Activated CD8-positive, alpha-beta memory T cell treated with anti-CD3 and anti-CD28 coated beads, Interleukin-2, amount 50 U/mL, for 4 hours (primary cell): Measurements from ENCODE around the gene SUV39H1.
"Not testable (repeated sequence)": the region's sequence is repeated elsewhere in the genome, so short reads cannot be mapped to it uniquely, and the experiment has no call there.

Experiments used
- DNase-seq: peaks from one replicate; pipeline ENCODE4 v3.0.0-alpha.2; 2020

Gene SUV39H1

GRCh38 chrX:48689208-48689920 lies 7.2 kb upstream of the SUV39H1 start:
- no peak for DNase-seq

GRCh38 chrX:48691746-48692145 lies 4.8 kb upstream of the SUV39H1 start:
- not testable (repeated sequence) for DNase-seq

- DNase-seq: no peak
Observed at GRCh38 chrX:48694776-48695533, 1.6 kb upstream of the SUV39H1 start.

- DNase-seq: no peak
Observed at GRCh38 chrX:48695534-48695896, 1.0 kb upstream of the SUV39H1 start.

GRCh38 chrX:48695925-48696300 lies 621 bp upstream of the SUV39H1 start:
- DNase-seq: no peak

GRCh38 chrX:48696909-48697727 lies 584 bp downstream of the SUV39H1 start:
- no peak for DNase-seq

- DNase-seq: no peak
Observed at GRCh38 chrX:48698306-48698705, 1.8 kb downstream of the SUV39H1 start.

GRCh38 chrX:48700246-48700645 lies 3.7 kb downstream of the SUV39H1 start:
- DNase-seq: no peak

GRCh38 chrX:48700951-48701653 lies 4.6 kb downstream of the SUV39H1 start:
- DNase-seq: no peak

GRCh38 chrX:48702032-48702431 lies 5.5 kb downstream of the SUV39H1 start:
- no peak for DNase-seq

GRCh38 chrX:48702716-48703115 lies 6.2 kb downstream of the SUV39H1 start:
- DNase-seq: no peak

- no peak for DNase-seq
Observed at GRCh38 chrX:48703228-48703627, 6.7 kb downstream of the SUV39H1 start.

GRCh38 chrX:48703642-48704481 lies 7.3 kb downstream of the SUV39H1 start:
- DNase-seq: no peak

GRCh38 chrX:48705871-48706270 lies 9.3 kb downstream of the SUV39H1 start:
- DNase-seq: no peak

GRCh38 chrX:48709522-48710112 lies 13.1 kb downstream of the SUV39H1 start:
- no peak for DNase-seq

GRCh38 chrX:48711162-48711928 lies 14.8 kb downstream of the SUV39H1 start:
- DNase-seq: no peak

- DNase-seq: no peak
Observed at GRCh38 chrX:48711929-48712505, 15.5 kb downstream of the SUV39H1 start.

- no peak for DNase-seq
Observed at GRCh38 chrX:48713847-48714246, 17.3 kb downstream of the SUV39H1 start.

GRCh38 chrX:48714573-48714972 lies 18.0 kb downstream of the SUV39H1 start:
- DNase-seq: no peak

- DNase-seq: no peak
Observed at GRCh38 chrX:48715072-48715471, 18.5 kb downstream of the SUV39H1 start.
